Panc1 (cell line): ENCODE measurements around the gene RHBDD1. TPM values are rescaled to one million over a fixed set of nuclear protein-coding genes. Genes with fewer than 3 reads are reported as not detected.

ENCODE experiments used
- ATAC-seq: fragments of 200-7000 bp; cut with Tn5 transposase; 2 replicates; pipeline ENCODE4 v1.9.1; 2020; ENCODE audit warnings: mild to moderate bottlenecking, moderate library complexity
- BruUV-seq: library from RNA; stranded (reverse); fragments of 400-500 nt; replicated peaks from 2 replicates; lab custom pipeline; 2021; lab: Mats Ljungman, UMichigan
- CTCF ChIA-PET: fragments of 300-600 bp; sonication (Branson Sonifier 250); formaldehyde crosslinking; loops from one replicate; lab custom pipeline; 2022; ENCODE audit warnings: antibody characterized with exemption; lab: Charles Lee
- POLR2A ChIA-PET: fragments of 300-600 bp; sonication (Branson Sonifier 250); formaldehyde crosslinking; loops from one replicate; lab custom pipeline; 2022; ENCODE audit warnings: antibody characterized with exemption; lab: Charles Lee
- DNase-seq: peaks from one replicate; pipeline ENCODE4 v3.0.0-alpha.2; 2010; ENCODE audit warnings: low read depth, low spot score
- H3K27ac ChIP-seq: 2 replicates; pipeline ENCODE4 v1.5.1; 2011; ENCODE audit warnings: mild to moderate bottlenecking, low read length, inconsistent platforms
- H3K27me3 ChIP-seq: fragments of 200-500 bp; sonication (Bioruptor generic); 2 replicates; pipeline ENCODE4 v1.6.0; 2014; ENCODE audit warnings: low read length, inconsistent platforms; ENCODE audit not compliant: control insufficient read depth, insufficient read depth
- H3K36me3 ChIP-seq: fragments of 200-500 bp; sonication (Bioruptor generic); 2 replicates; pipeline ENCODE4 v1.5.1; 2014; ENCODE audit warnings: inconsistent platforms, mild to moderate bottlenecking, low read length, moderate library complexity; ENCODE audit not compliant: control insufficient read depth, insufficient read depth
- H3K4me1 ChIP-seq: 2 replicates; pipeline ENCODE4 v1.5.1; 2011; ENCODE audit warnings: inconsistent platforms, mild to moderate bottlenecking, low read length, moderate library complexity; ENCODE audit not compliant: control insufficient read depth, insufficient read depth
- H3K4me3 ChIP-seq, 2 experiments: 2 replicates each; pipeline ENCODE4 v1.5.1; 2011 to 2012; ENCODE audit warnings: low read depth in 2 of 2, low read length in 2 of 2, mild to moderate bottlenecking in 2 of 2, inconsistent platforms in 1 of 2, moderate library complexity in 1 of 2
- H3K9me3 ChIP-seq: fragments of 200-500 bp; sonication (Bioruptor generic); 2 replicates; pipeline ENCODE4 v1.5.1; 2014; ENCODE audit warnings: low read depth, mild to moderate bottlenecking, inconsistent platforms, low read length, moderate library complexity; ENCODE audit not compliant: control insufficient read depth, insufficient read depth
- CTCF ChIP-seq: fragments of 450-650 bp; IDR thresholded peaks from 2 replicates; pipeline ENCODE4 v1.5.1; 2017; ENCODE audit warnings: mild to moderate bottlenecking
- POLR2AphosphoS5 ChIP-seq: IDR thresholded peaks from 2 replicates; pipeline ENCODE4 v1.6.1; 2012; ENCODE audit warnings: mild to moderate bottlenecking, low read depth, low read length, moderate library complexity
- SIN3A ChIP-seq: IDR thresholded peaks from 2 replicates; pipeline ENCODE4 v1.6.1; 2012; ENCODE audit warnings: low read depth, mild to moderate bottlenecking, low read length, moderate library complexity, borderline replicate concordance; ENCODE audit not compliant: insufficient read depth
- TCF7L2 ChIP-seq: IDR thresholded peaks from 2 replicates; pipeline ENCODE4 v1.6.1; 2011; ENCODE audit warnings: mild to moderate bottlenecking, low read depth, low read length, inconsistent platforms
- in situ Hi-C: cut with HindIII; loops from 2 replicates; pipeline ENCODE4 v1.10.0; 2016; ENCODE audit warnings: low sequenced_read_pairs, low pct_unique_long_range_greater_than_20kb
- intact Hi-C: fragments of 100-400 bp; cut with micrococcal nuclease; formaldehyde crosslinking; loops from one replicate; pipeline ENCODE4 v1.10.0; 2022; ENCODE audit not compliant: unreplicated experiment
- total RNA-seq: library from RNA; stranded (reverse); gene quantifications from one replicate; pipeline ENCODE4 v1.2.1, GENCODE V29; 2021; ENCODE audit not compliant: unreplicated experiment
- TF ChIP-seq, protein P1 (sequence below), 2 experiments: IDR thresholded peaks; 2 replicates each; pipeline ENCODE4 v1.6.1; 2011 to 2012; ENCODE audit warnings: low read depth in 2 of 2, control low read depth in 1 of 2, low read length in 1 of 2, mild to moderate bottlenecking in 1 of 2, moderate library complexity in 1 of 2; ENCODE audit not compliant: insufficient read depth in 1 of 2

The RHBDD1 gene
- total RNA-seq, 1 experiment from 2014 or later: 25.3 TPM

- ATAC-seq (no peak), DNase-seq (no peak)
- TF ChIP-seq SIN3A (no peak), CTCF (no peak)
- TF ChIP-seq, protein P1, sequence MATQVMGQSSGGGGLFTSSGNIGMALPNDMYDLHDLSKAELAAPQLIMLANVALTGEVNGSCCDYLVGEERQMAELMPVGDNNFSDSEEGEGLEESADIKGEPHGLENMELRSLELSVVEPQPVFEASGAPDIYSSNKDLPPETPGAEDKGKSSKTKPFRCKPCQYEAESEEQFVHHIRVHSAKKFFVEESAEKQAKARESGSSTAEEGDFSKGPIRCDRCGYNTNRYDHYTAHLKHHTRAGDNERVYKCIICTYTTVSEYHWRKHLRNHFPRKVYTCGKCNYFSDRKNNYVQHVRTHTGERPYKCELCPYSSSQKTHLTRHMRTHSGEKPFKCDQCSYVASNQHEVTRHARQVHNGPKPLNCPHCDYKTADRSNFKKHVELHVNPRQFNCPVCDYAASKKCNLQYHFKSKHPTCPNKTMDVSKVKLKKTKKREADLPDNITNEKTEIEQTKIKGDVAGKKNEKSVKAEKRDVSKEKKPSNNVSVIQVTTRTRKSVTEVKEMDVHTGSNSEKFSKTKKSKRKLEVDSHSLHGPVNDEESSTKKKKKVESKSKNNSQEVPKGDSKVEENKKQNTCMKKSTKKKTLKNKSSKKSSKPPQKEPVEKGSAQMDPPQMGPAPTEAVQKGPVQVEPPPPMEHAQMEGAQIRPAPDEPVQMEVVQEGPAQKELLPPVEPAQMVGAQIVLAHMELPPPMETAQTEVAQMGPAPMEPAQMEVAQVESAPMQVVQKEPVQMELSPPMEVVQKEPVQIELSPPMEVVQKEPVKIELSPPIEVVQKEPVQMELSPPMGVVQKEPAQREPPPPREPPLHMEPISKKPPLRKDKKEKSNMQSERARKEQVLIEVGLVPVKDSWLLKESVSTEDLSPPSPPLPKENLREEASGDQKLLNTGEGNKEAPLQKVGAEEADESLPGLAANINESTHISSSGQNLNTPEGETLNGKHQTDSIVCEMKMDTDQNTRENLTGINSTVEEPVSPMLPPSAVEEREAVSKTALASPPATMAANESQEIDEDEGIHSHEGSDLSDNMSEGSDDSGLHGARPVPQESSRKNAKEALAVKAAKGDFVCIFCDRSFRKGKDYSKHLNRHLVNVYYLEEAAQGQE (IDR thresholded peaks at IDR 0.05; ENCODE audit: insufficient read depth in 1 of 2, low read depth in 2 of 2, low read length in 1 of 2): no peak
- H3K36me3 ChIP-seq: no peaks in the 10 kb centered on the region
- no TSS peak for BruUV-seq
- H3K9me3 ChIP-seq: no peaks in the 10 kb centered on the region
- no peaks in the 10 kb centered on the region for H3K27me3 ChIP-seq
- POLR2A ChIA-PET: no interaction called here
- no peak overlapping the region for H3K27ac ChIP-seq
- no peaks in the 10 kb centered on the region for H3K4me1 ChIP-seq
- intact Hi-C loops: no loop called here
- in situ Hi-C loops: no loop called here
- H3K4me3 ChIP-seq: no peak overlapping the region
- CTCF ChIA-PET: no interaction called here
Measured at GRCh38 chr2:226971770-226972169, 135.9 kb downstream of the RHBDD1 start.

DNA sequence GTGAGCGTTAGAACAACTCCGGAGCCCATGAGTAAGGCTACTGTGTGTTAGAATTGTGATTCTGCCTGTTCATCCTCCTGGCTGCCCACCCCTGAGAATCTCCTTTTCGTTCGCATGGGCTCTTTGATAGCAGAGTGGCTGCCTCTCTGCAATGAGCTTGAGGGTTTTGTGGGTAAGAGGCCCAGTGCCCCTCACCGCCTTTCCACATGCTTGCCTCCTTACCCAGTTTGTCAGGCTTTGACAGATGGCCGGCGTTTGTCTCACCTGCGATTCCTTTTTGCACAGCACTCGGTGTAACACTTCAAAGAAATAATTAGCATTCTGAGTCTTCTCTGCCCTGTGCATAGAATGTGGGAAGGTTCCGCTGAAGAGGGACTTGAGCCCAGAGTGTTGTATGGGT, 138.0 kb downstream of the RHBDD1 start:
- Histone ChIP-seq H3K27ac (no peak overlapping the region), H3K4me3 (no peak overlapping the region), H3K9me3 (no peaks in the 10 kb centered on the region), H3K27me3 (no peaks in the 10 kb centered on the region), H3K36me3 (no peaks in the 10 kb centered on the region), H3K4me1 (no peaks in the 10 kb centered on the region)
- no TSS peak for BruUV-seq
- CTCF ChIA-PET: no interaction called here
- in situ Hi-C loops (no loop called here), intact Hi-C loops (no loop called here)
- TF ChIP-seq TCF7L2: no peak
- TF ChIP-seq CTCF: no peak
- no peak for TF ChIP-seq POLR2AphosphoS5
- POLR2A ChIA-PET: no interaction called here
- no peak for ATAC-seq
- no peak for DNase-seq

- no peaks in the 10 kb centered on the region for H3K36me3 ChIP-seq
- ChIA-PET CTCF (no interaction called here), POLR2A (no interaction called here)
- no peaks in the 10 kb centered on the region for H3K27me3 ChIP-seq
- DNase-seq (no peak), ATAC-seq (no peak)
- H3K4me3 ChIP-seq: no peak overlapping the region
- in situ Hi-C loops: no loop called here
- BruUV-seq: no TSS peak
- TF ChIP-seq TCF7L2 (no peak), SIN3A (no peak), CTCF (no peak), POLR2AphosphoS5 (no peak)
- TF ChIP-seq, protein P1 (IDR thresholded peaks at IDR 0.05; ENCODE audit: insufficient read depth in 1 of 2, low read depth in 2 of 2, low read length in 1 of 2): no peak
- no peaks in the 10 kb centered on the region for H3K9me3 ChIP-seq
- H3K4me1 ChIP-seq: no peaks in the 10 kb centered on the region
- no peak overlapping the region for H3K27ac ChIP-seq
- intact Hi-C loops: no loop called here
Measured at GRCh38 chr2:226977775-226978190, 141.9 kb downstream of the RHBDD1 start.
